Measurements from ENCODE around the gene VPS37D. TPM values are rescaled to one million over a fixed set of nuclear protein-coding genes. Genes with fewer than 3 reads are reported as not detected.
A peak's percentile ranks its signal among the peaks of the same experiment; 100 is the strongest.

Gene VPS37D
- total and polyA plus RNA-seq, 2 experiments from 2014 or later = 5.6 to 9.5 TPM

- no peak overlapping the region for H3K27ac ChIP-seq
- 84% methylated on average over 13 of the region's 13 CpGs for WGBS (ENCODE audit: low lambda C conversion rate, missing lambda C conversion rate)
- H3K4me2 ChIP-seq = no peak overlapping the region
Observed at GRCh38 chr7:73703225-73703624, 35.6 kb downstream of the VPS37D start.

GRCh38 chr7:73703757-73704639, 36.4 kb downstream of the VPS37D start:
- Histone ChIP-seq H3K4me3 (no peak overlapping the region), H3K4me1 (ENCODE audit: insufficient read depth) (peaks cover 8% of the 10 kb centered on the region)
- peak; percentile 73 for DNase-seq (ENCODE audit: low spot score)

More at GRCh38 chr7:73703225-73703624, 35.6 kb downstream of the VPS37D start:
- DNase-seq (ENCODE audit: low spot score) = no peak
- H3K79me2 ChIP-seq = no peaks in the 10 kb centered on the region
- H3K9me3 ChIP-seq (ENCODE audit: low read depth) = no peaks in the 10 kb centered on the region
- no peak overlapping the region for H3K4me3 ChIP-seq
- no peak for TF ChIP-seq EZH2 (IDR thresholded peaks at IDR 0.05; ENCODE audit: borderline replicate concordance)
- no peak for TF ChIP-seq CTCF (IDR thresholded peaks at IDR 0.05; ENCODE audit: poor library complexity)
- no peak for TF ChIP-seq EZH2phosphoT487 (IDR thresholded peaks at IDR 0.05; ENCODE audit: low read depth, severe bottlenecking, unreplicated experiment)
- peaks cover 8% of the 10 kb centered on the region for H3K4me1 ChIP-seq (ENCODE audit: insufficient read depth)
- H4K20me1 ChIP-seq (ENCODE audit: insufficient read depth, poor library complexity, severe bottlenecking) = no peaks in the 10 kb centered on the region
- no peaks in the 10 kb centered on the region for H3K9me2 ChIP-seq (replicated peaks; ENCODE audit: insufficient read depth)
- no peaks in the 10 kb centered on the region for H3K27me3 ChIP-seq
- no peak overlapping the region for H2AFZ ChIP-seq
- no peaks in the 10 kb centered on the region for H3K36me3 ChIP-seq (replicated peaks; ENCODE audit: insufficient read depth, low read depth)

GRCh38 chr7:73704640-73705550, 37.3 kb downstream of the VPS37D start:
- H3K9me2 ChIP-seq (replicated peaks; ENCODE audit: insufficient read depth) = no peaks in the 10 kb centered on the region
- H4K20me1 ChIP-seq (ENCODE audit: insufficient read depth, poor library complexity, severe bottlenecking) = no peaks in the 10 kb centered on the region
- 87% methylated on average over 23 of the region's 23 CpGs for WGBS (ENCODE audit: low lambda C conversion rate, missing lambda C conversion rate)
- H3K4me2 ChIP-seq = no peak overlapping the region
- no peak overlapping the region for H3K27ac ChIP-seq
- H2AFZ ChIP-seq = no peak overlapping the region
- no peaks in the 10 kb centered on the region for H3K36me3 ChIP-seq (replicated peaks; ENCODE audit: insufficient read depth, low read depth)
- peaks cover 8% of the 10 kb centered on the region for H3K4me1 ChIP-seq (ENCODE audit: insufficient read depth)
- H3K9me3 ChIP-seq (ENCODE audit: low read depth) = no peaks in the 10 kb centered on the region
- peak; percentile 20 for DNase-seq (ENCODE audit: low spot score)
- H3K4me3 ChIP-seq = no peak overlapping the region
- TF ChIP-seq EZH2phosphoT487 (IDR thresholded peaks at IDR 0.05; ENCODE audit: low read depth, severe bottlenecking, unreplicated experiment) (no peak), CTCF (IDR thresholded peaks at IDR 0.05; ENCODE audit: poor library complexity) (no peak), EZH2 (IDR thresholded peaks at IDR 0.05; ENCODE audit: borderline replicate concordance) (no peak)
- peaks cover 9% of the 10 kb centered on the region for H3K79me2 ChIP-seq
- no peaks in the 10 kb centered on the region for H3K27me3 ChIP-seq

More at GRCh38 chr7:73703757-73704639, 36.4 kb downstream of the VPS37D start:
- TF ChIP-seq CTCF (IDR thresholded peaks at IDR 0.05; ENCODE audit: poor library complexity) (no peak), EZH2phosphoT487 (IDR thresholded peaks at IDR 0.05; ENCODE audit: low read depth, severe bottlenecking, unreplicated experiment) (no peak), EZH2 (IDR thresholded peaks at IDR 0.05; ENCODE audit: borderline replicate concordance) (no peak)
- no peaks in the 10 kb centered on the region for H3K9me2 ChIP-seq (replicated peaks; ENCODE audit: insufficient read depth)
- H3K79me2 ChIP-seq = no peaks in the 10 kb centered on the region
- H2AFZ ChIP-seq = no peak overlapping the region
- no peak overlapping the region for H3K4me2 ChIP-seq
- no peak overlapping the region for H3K27ac ChIP-seq
- no peaks in the 10 kb centered on the region for H3K9me3 ChIP-seq (ENCODE audit: low read depth)
- WGBS (ENCODE audit: low lambda C conversion rate, missing lambda C conversion rate) = 69% methylated on average over 28 of the region's 45 CpGs
- no peaks in the 10 kb centered on the region for H4K20me1 ChIP-seq (ENCODE audit: insufficient read depth, poor library complexity, severe bottlenecking)
- H3K36me3 ChIP-seq (replicated peaks; ENCODE audit: insufficient read depth, low read depth) = no peaks in the 10 kb centered on the region
- no peaks in the 10 kb centered on the region for H3K27me3 ChIP-seq
